Mesendoderm (in vitro differentiated cells): ENCODE data around the gene SHC3.

Experiments used
- DNase-seq: peaks from one replicate; pipeline ENCODE4 v3.0.0; 2013
- H2AK5ac ChIP-seq: 2 replicates; pipeline ENCODE4 v1.6.1; 2013; ENCODE audit warnings: low read length, inconsistent platforms
- H2BK120ac ChIP-seq: 2 replicates; pipeline ENCODE4 v1.6.1; 2013; ENCODE audit warnings: low read depth, mild to moderate bottlenecking, low read length, moderate library complexity, mixed read lengths
- H2BK15ac ChIP-seq: replicated peaks from 2 replicates; pipeline ENCODE4 v1.6.1; 2013; ENCODE audit warnings: low read depth, mild to moderate bottlenecking, moderate library complexity
- H2BK5ac ChIP-seq: 2 replicates; pipeline ENCODE4 v1.6.1; 2013; ENCODE audit warnings: low read length, inconsistent platforms
- H3K18ac ChIP-seq: 2 replicates; pipeline ENCODE4 v1.6.1; 2013; ENCODE audit warnings: mild to moderate bottlenecking, low read length, mixed read lengths
- H3K23ac ChIP-seq: one replicate; pipeline ENCODE4 v1.6.1; 2013; ENCODE audit warnings: low read length
- H3K27ac ChIP-seq: 2 replicates; pipeline ENCODE4 v1.5.1; 2013; ENCODE audit warnings: low read depth, mild to moderate bottlenecking, inconsistent platforms, low read length, moderate library complexity
- H3K27me3 ChIP-seq: 2 replicates; pipeline ENCODE4 v1.6.1; 2013; ENCODE audit warnings: low read length, control low read depth, mild to moderate bottlenecking, inconsistent platforms; ENCODE audit not compliant: insufficient read depth, poor library complexity
- H3K36me3 ChIP-seq: 2 replicates; pipeline ENCODE4 v1.6.1; 2013; ENCODE audit warnings: low read length, inconsistent platforms; ENCODE audit not compliant: control insufficient read depth, insufficient read depth
- H3K4ac ChIP-seq: one replicate; pipeline ENCODE4 v1.6.1; 2013; ENCODE audit warnings: low read depth, mild to moderate bottlenecking, low read length, moderate library complexity
- H3K4me1 ChIP-seq: 2 replicates; pipeline ENCODE4 v1.6.1; 2013; ENCODE audit warnings: low read depth, low read length, inconsistent platforms; ENCODE audit not compliant: control insufficient read depth
- H3K4me2 ChIP-seq: 2 replicates; pipeline ENCODE4 v1.6.1; 2013; ENCODE audit warnings: low read length
- H3K4me3 ChIP-seq: 2 replicates; pipeline ENCODE4 v1.5.1; 2013; ENCODE audit warnings: mild to moderate bottlenecking, low read length
- H3K56ac ChIP-seq: one replicate; pipeline ENCODE4 v1.6.1; 2013; ENCODE audit warnings: low read length
- H3K79me1 ChIP-seq: 2 replicates; pipeline ENCODE4 v1.6.1; 2013; ENCODE audit warnings: low read length, inconsistent platforms
- H3K79me2 ChIP-seq: 2 replicates; pipeline ENCODE4 v1.6.1; 2013; ENCODE audit warnings: mild to moderate bottlenecking, low read length; ENCODE audit not compliant: control insufficient read depth, insufficient read depth
- H3K9ac ChIP-seq: 2 replicates; pipeline ENCODE4 v1.6.1; 2013; ENCODE audit warnings: low read length, inconsistent platforms
- H4K5ac ChIP-seq: one replicate; pipeline ENCODE4 v1.6.1; 2013; ENCODE audit warnings: low read length
- H4K8ac ChIP-seq: one replicate; pipeline ENCODE4 v1.6.1; 2013; ENCODE audit warnings: low read depth, mild to moderate bottlenecking, control low read depth, low read length, moderate library complexity
- WGBS: extraction: QIAGEN DNeasy Blood & Tissue Kit; methylation state at CpG from one replicate; pipeline ENCODE4 v1.1.7; 2013; ENCODE audit warnings: low lambda C conversion rate, missing lambda C conversion rate; ENCODE audit not compliant: insufficient coverage; ENCODE audit errors: extremely low coverage; 5-methylcytosine and 5-hydroxymethylcytosine counted together

Gene SHC3

GRCh38 chr9:89010526-89011111 is 168.0 kb downstream of the SHC3 start:
- H3K4me2 ChIP-seq, result no peak overlapping the region
- no peak overlapping the region for H2BK15ac ChIP-seq
- DNase-seq, result no peak
- no peaks in the 10 kb centered on the region for H3K79me2 ChIP-seq
- H3K9ac ChIP-seq, result no peak overlapping the region
- H4K8ac ChIP-seq, result no peak overlapping the region
- no peak overlapping the region for H3K18ac ChIP-seq
- H3K4me3 ChIP-seq, result no peak overlapping the region
- peaks cover 2% of the 10 kb centered on the region for H3K4me1 ChIP-seq
- no peak overlapping the region for H4K5ac ChIP-seq
- H2BK5ac ChIP-seq, result no peak overlapping the region
- no CpG with 5 or more reads among the region's 6 CpGs for WGBS
- H3K79me1 ChIP-seq, result no peaks in the 10 kb centered on the region
- no peaks in the 10 kb centered on the region for H3K36me3 ChIP-seq
- H2BK120ac ChIP-seq, result no peak overlapping the region
- H3K23ac ChIP-seq, result no peak overlapping the region
- H2AK5ac ChIP-seq, result no peak overlapping the region
- no peak overlapping the region for H3K27ac ChIP-seq
- H3K27me3 ChIP-seq, result no peaks in the 10 kb centered on the region
- H3K4ac ChIP-seq, result no peak overlapping the region
- H3K56ac ChIP-seq, result no peak overlapping the region

GRCh38 chr9:89010056-89010455 is 168.6 kb downstream of the SHC3 start:
- Histone ChIP-seq H3K27ac (no peak overlapping the region), H3K23ac (no peak overlapping the region), H4K5ac (no peak overlapping the region), H3K9ac (no peak overlapping the region), H3K18ac (no peak overlapping the region), H3K79me2 (no peaks in the 10 kb centered on the region), H4K8ac (no peak overlapping the region), H2BK120ac (no peak overlapping the region), H2AK5ac (no peak overlapping the region), H3K4me1 (peaks cover 2% of the 10 kb centered on the region), H3K36me3 (no peaks in the 10 kb centered on the region), H2BK5ac (no peak overlapping the region), H3K4me3 (no peak overlapping the region), H3K4me2 (no peak overlapping the region), H3K79me1 (no peaks in the 10 kb centered on the region), H3K27me3 (no peaks in the 10 kb centered on the region), H2BK15ac (no peak overlapping the region), H3K56ac (no peak overlapping the region), H3K4ac (no peak overlapping the region)
- no peak for DNase-seq
- WGBS, result no CpG with 5 or more reads among the region's 10 CpGs

DNA sequence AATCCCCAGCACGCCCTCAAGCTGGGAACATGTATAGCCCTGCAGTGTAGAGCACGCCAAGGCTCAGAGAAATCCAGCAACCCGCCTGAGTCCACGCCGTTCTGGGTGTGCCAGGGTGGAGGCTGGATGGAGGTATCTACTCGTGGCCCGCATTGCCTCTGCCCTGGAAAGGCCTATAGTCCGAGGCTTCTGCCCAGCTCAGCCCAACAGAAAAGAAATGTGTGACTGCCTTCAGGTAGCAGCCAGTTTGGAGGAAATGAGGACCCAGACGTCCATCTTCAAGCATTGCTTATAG is 169.1 kb downstream of the SHC3 start:
- H3K18ac ChIP-seq, result no peak overlapping the region
- no peaks in the 10 kb centered on the region for H3K79me1 ChIP-seq
- H3K56ac ChIP-seq, result no peak overlapping the region
- no peak overlapping the region for H3K9ac ChIP-seq
- H3K23ac ChIP-seq, result no peak overlapping the region
- H3K4ac ChIP-seq, result no peak overlapping the region
- no peak for DNase-seq
- H2BK120ac ChIP-seq, result no peak overlapping the region
- no peak overlapping the region for H3K27ac ChIP-seq
- WGBS, result no CpG with 5 or more reads among the region's 9 CpGs
- no peaks in the 10 kb centered on the region for H3K79me2 ChIP-seq
- no peak overlapping the region for H3K4me3 ChIP-seq
- no peak overlapping the region for H4K8ac ChIP-seq
- H3K4me1 ChIP-seq, result peaks cover 2% of the 10 kb centered on the region
- no peak overlapping the region for H2BK5ac ChIP-seq
- no peaks in the 10 kb centered on the region for H3K27me3 ChIP-seq
- H4K5ac ChIP-seq, result no peak overlapping the region
- no peak overlapping the region for H2BK15ac ChIP-seq
- no peak overlapping the region for H3K4me2 ChIP-seq
- no peak overlapping the region for H2AK5ac ChIP-seq
- H3K36me3 ChIP-seq, result no peaks in the 10 kb centered on the region

GRCh38 chr9:89008744-89009545 is 169.7 kb downstream of the SHC3 start:
- H4K8ac ChIP-seq, result no peak overlapping the region
- no peak overlapping the region for H3K23ac ChIP-seq
- no peak overlapping the region for H4K5ac ChIP-seq
- H3K4me3 ChIP-seq, result no peak overlapping the region
- no peaks in the 10 kb centered on the region for H3K27me3 ChIP-seq
- H3K79me1 ChIP-seq, result no peaks in the 10 kb centered on the region
- no peak overlapping the region for H2AK5ac ChIP-seq
- H3K56ac ChIP-seq, result no peak overlapping the region
- no peak overlapping the region for H2BK15ac ChIP-seq
- H3K4me1 ChIP-seq, result peaks cover 2% of the 10 kb centered on the region
- WGBS, result no CpG with 5 or more reads among the region's 12 CpGs
- no peak overlapping the region for H2BK120ac ChIP-seq
- no peaks in the 10 kb centered on the region for H3K36me3 ChIP-seq
- DNase-seq, result no peak
- no peak overlapping the region for H3K27ac ChIP-seq
- no peak overlapping the region for H2BK5ac ChIP-seq
- no peak overlapping the region for H3K9ac ChIP-seq
- H3K79me2 ChIP-seq, result no peaks in the 10 kb centered on the region
- H3K4me2 ChIP-seq, result no peak overlapping the region
- H3K18ac ChIP-seq, result no peak overlapping the region
- H3K4ac ChIP-seq, result no peak overlapping the region

GRCh38 chr9:89008055-89008743 is 170.4 kb downstream of the SHC3 start:
- H3K4me2 ChIP-seq, result no peak overlapping the region
- H2BK120ac ChIP-seq, result no peak overlapping the region
- H4K8ac ChIP-seq, result no peak overlapping the region
- no peaks in the 10 kb centered on the region for H3K79me1 ChIP-seq
- no peak overlapping the region for H2AK5ac ChIP-seq
- H3K79me2 ChIP-seq, result no peaks in the 10 kb centered on the region
- no peaks in the 10 kb centered on the region for H3K36me3 ChIP-seq
- H3K4ac ChIP-seq, result no peak overlapping the region
- no peak overlapping the region for H3K4me3 ChIP-seq
- no peaks in the 10 kb centered on the region for H3K27me3 ChIP-seq
- H3K18ac ChIP-seq, result no peak overlapping the region
- H3K23ac ChIP-seq, result no peak overlapping the region
- H2BK15ac ChIP-seq, result no peak overlapping the region
- no peak overlapping the region for H3K27ac ChIP-seq
- peaks cover 2% of the 10 kb centered on the region for H3K4me1 ChIP-seq
- no peak for DNase-seq
- H3K56ac ChIP-seq, result no peak overlapping the region
- no peak overlapping the region for H4K5ac ChIP-seq
- no CpG with 5 or more reads among the region's 9 CpGs for WGBS
- no peak overlapping the region for H2BK5ac ChIP-seq
- no peak overlapping the region for H3K9ac ChIP-seq
